ENCODE measurements around the gene NEURL3. TPM values are rescaled to one million over a fixed set of nuclear protein-coding genes. Genes with fewer than 3 reads are reported as not detected.

Gene NEURL3
- total and polyA plus RNA-seq, 10 donors = 0.32 to 1.2 (median 0.64) TPM; not detected in 2

DNA sequence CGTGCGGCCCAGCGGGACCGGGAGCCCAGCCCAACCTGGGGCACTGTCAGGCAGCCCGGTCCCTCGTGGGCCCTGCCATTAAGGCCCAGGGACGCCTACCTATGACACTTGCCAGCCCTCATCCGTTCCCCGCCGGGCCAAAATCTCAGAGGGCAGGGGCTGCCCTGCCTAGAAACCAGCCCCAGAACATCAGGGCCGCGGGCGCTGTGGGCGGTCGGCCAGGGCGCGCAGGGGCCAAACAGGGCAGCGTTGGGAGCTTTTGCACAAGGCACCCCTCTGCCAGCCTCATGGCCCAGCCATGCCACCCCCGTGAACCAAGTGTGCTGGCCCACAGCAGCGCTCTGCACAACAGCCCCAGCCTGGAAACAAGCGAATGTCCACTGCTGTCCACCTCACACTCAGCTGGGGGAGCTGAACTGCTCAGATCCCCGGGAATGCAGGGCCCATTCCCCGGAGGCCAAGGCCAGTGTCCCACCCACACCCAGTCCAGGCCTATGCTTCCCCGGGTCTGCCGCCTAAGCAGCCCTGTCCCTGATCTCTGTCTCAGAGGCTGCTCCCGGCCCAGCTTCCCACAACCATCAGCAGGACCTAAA lies 3.5 kb upstream of the NEURL3 start:
- TF ChIP-seq POLR2A (IDR thresholded peaks at IDR 0.05) (no peak), POLR2AphosphoS5 (IDR thresholded peaks at IDR 0.05) (no peak)
- TF ChIP-seq, protein P1, sequence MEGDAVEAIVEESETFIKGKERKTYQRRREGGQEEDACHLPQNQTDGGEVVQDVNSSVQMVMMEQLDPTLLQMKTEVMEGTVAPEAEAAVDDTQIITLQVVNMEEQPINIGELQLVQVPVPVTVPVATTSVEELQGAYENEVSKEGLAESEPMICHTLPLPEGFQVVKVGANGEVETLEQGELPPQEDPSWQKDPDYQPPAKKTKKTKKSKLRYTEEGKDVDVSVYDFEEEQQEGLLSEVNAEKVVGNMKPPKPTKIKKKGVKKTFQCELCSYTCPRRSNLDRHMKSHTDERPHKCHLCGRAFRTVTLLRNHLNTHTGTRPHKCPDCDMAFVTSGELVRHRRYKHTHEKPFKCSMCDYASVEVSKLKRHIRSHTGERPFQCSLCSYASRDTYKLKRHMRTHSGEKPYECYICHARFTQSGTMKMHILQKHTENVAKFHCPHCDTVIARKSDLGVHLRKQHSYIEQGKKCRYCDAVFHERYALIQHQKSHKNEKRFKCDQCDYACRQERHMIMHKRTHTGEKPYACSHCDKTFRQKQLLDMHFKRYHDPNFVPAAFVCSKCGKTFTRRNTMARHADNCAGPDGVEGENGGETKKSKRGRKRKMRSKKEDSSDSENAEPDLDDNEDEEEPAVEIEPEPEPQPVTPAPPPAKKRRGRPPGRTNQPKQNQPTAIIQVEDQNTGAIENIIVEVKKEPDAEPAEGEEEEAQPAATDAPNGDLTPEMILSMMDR (IDR thresholded peaks at IDR 0.05 in 8 of 11, conservative IDR thresholded peaks at IDR 0.05 in 3 of 11) = no peak
- Histone ChIP-seq H3K9me3 (no peaks in the 10 kb centered on the region), H3K4me3 (peak overlapping the region in 5 of 8 donors; percentile 26 to 68 (median 33)), H3K27ac (peak overlapping the region in 1 of 8 donors; percentile 8), H3K36me3 (no peaks in the 10 kb centered on the region), H3K27me3 (replicated peaks in 1 of 7) (peaks cover 0 to 22% (median 0%) of the 10 kb centered on the region in 7 donors), H3K4me1 (peaks cover 7 to 41% (median 23%) of the 10 kb centered on the region in 6 donors)
- intact Hi-C loops (cut with DNase I; ENCODE audit: low total_unique reads) = loop anchor here (5.0 kb wide), 1 partner anchor 101 kb away; no protein-coding TSS in a partner anchor
- DNase-seq = no peak
- WGBS, 5 donors = 64 to 75% (median 67%) methylated on average over 19 to 26 of the region's 26 CpGs

DNA sequence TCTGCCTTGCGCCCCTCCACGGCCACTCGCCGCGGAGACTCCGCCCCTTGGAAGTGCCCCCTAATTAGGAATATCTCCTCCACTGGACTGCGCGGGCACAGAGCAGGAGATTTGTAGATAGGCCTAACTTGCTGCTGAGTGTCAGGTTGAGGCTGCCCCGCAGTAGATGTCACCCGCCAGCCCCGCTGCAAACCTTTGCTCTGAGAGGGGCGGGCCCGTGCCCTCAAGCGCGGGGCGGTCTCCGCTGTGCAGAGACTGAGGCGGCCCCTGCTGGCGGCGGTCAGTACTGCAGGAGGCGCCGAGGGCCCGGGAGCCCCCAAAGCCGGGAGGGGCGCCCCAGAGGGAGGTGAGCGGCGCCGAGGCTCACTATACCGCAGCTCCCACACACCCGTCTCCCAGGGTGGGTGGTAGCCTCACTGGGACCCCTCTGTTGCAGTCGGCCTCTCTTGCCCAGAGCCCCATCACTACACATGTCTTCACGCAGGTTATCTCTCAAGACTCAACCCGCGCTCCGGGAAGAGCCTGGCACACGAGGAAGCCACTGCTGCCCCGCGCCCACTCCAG lies 2.9 kb upstream of the NEURL3 start:
- Histone ChIP-seq H3K27ac (peak overlapping the region in 1 of 8 donors; percentile 8), H3K4me1 (peaks cover 11 to 46% (median 27%) of the 10 kb centered on the region in 6 donors), H3K9me3 (no peaks in the 10 kb centered on the region), H3K4me3 (peak overlapping the region; percentile 8 to 68 (median 30)), H3K36me3 (no peaks in the 10 kb centered on the region), H3K27me3 (replicated peaks in 1 of 7) (peaks cover 0 to 22% (median 0%) of the 10 kb centered on the region in 7 donors)
- TF ChIP-seq POLR2AphosphoS5 (IDR thresholded peaks at IDR 0.05) = peak; percentile 55 to 77 (median 61)
- TF ChIP-seq, protein P1 (IDR thresholded peaks at IDR 0.05 in 8 of 11, conservative IDR thresholded peaks at IDR 0.05 in 3 of 11) = peak; percentile 95 to 100 (median 99)
- no peak for TF ChIP-seq POLR2A (IDR thresholded peaks at IDR 0.05)
- WGBS, 5 donors = 2 to 11% (median 9%) methylated on average over 17 to 38 of the region's 38 CpGs
- DNase-seq = peak; percentile 96
- intact Hi-C loops (cut with DNase I; ENCODE audit: low total_unique reads) = loop anchor here (5.0 kb wide), 1 partner anchor 101 kb away; no protein-coding TSS in a partner anchor

DNA sequence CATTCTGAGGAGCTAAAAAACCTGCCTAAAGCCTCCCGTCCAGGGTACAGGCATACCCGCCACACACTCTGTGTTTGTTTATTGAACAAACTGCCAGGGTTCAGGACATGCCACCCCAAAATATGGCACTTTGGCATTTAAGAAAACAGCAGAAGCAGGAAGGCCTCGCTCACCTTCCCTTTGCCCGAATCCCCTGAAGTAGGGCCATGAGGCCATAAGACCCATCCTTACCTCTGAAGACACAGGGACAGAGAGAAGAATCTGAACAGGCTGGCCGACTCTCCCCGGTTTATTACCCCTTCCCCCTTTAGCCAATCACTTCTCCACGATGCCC lies 1.7 kb upstream of the NEURL3 start:
- H3K4me3 ChIP-seq = no peak overlapping the region
- no peaks in the 10 kb centered on the region for H3K9me3 ChIP-seq
- H3K4me1 ChIP-seq = peaks cover 21 to 58% (median 39%) of the 10 kb centered on the region in 6 donors
- DNase-seq = no peak
- no peaks in the 10 kb centered on the region for H3K36me3 ChIP-seq
- TF ChIP-seq POLR2AphosphoS5 (IDR thresholded peaks at IDR 0.05) (no peak), POLR2A (IDR thresholded peaks at IDR 0.05) (no peak)
- TF ChIP-seq, protein P1 (IDR thresholded peaks at IDR 0.05 in 8 of 11, conservative IDR thresholded peaks at IDR 0.05 in 3 of 11) = no peak
- H3K27ac ChIP-seq = no peak overlapping the region
- intact Hi-C loops (cut with DNase I; ENCODE audit: low total_unique reads) = loop anchor here (5.0 kb wide), 1 partner anchor 100 kb away; no protein-coding TSS in a partner anchor
- WGBS, 5 donors = 95 to 98% (median 96%) methylated on average over 7 of the region's 7 CpGs
- H3K27me3 ChIP-seq (replicated peaks in 1 of 7) = peaks cover 0 to 22% (median 0%) of the 10 kb centered on the region in 7 donors
